ENCODE measurements around the gene SLC36A2.
"Not testable (repeated sequence)": the region's sequence is repeated elsewhere in the genome, so short reads cannot be mapped to it uniquely, and the experiment has no call there.

SLC36A2 gene

GRCh38 chr5:151312756-151313324 is 34.5 kb downstream of the SLC36A2 start:
- no peaks in the 10 kb centered on the region for H3K4me1 ChIP-seq
- no peak for DNase-seq
- no peaks in the 10 kb centered on the region; the same call in 1 of the 2 replicates for H3K9me3 ChIP-seq
- no peaks in the 10 kb centered on the region for H3K36me3 ChIP-seq
- no peaks in the 10 kb centered on the region for H3K27me3 ChIP-seq
- no peak overlapping the region for H3K4me3 ChIP-seq (ENCODE audit: low read depth, low read length)
- TF ChIP-seq CTCF (IDR thresholded peaks at IDR 0.05; ENCODE audit: low read depth, low read length): no peak

GRCh38 chr5:151310932-151311331 is 36.4 kb downstream of the SLC36A2 start:
- DNase-seq: no peak
- H3K27me3 ChIP-seq: 0 out of 2 replicates have a peak, but pooled peaks cover 6% of the 10 kb centered on the region
- H3K9me3 ChIP-seq: no peaks in the 10 kb centered on the region; the same call in 1 of the 2 replicates
- no peak overlapping the region for H3K4me3 ChIP-seq (ENCODE audit: low read depth, low read length)
- H3K4me1 ChIP-seq: no peaks in the 10 kb centered on the region
- no peak for TF ChIP-seq CTCF (IDR thresholded peaks at IDR 0.05; ENCODE audit: low read depth, low read length)
- no peaks in the 10 kb centered on the region for H3K36me3 ChIP-seq

DNA sequence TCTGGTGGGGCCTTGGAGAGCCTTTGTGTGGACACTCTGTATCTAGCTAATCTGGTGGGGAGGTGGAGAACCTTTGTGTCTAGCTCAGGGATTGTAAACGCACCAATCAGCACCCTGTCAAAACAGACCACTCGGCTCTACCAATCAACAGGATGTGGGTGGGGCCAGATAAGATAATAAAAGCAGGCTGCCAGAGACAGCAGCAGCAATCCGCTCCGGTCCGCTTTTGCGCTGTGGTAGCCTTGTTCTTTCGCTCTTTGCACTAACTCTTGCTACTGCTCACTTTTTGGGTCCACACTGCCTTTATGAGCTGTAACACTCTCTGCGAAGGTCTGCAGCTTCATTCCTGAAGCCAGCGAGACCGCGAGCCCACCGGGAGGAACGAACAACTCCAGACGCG is 37.5 kb downstream of the SLC36A2 start:
- not testable (repeated sequence) for H3K36me3 ChIP-seq; H3K4me1 ChIP-seq; H3K9me3 ChIP-seq; H3K4me3 ChIP-seq (ENCODE audit: low read depth, low read length); DNase-seq; H3K27me3 ChIP-seq

- not testable (repeated sequence) for H3K4me1 ChIP-seq; DNase-seq; H3K4me3 ChIP-seq (ENCODE audit: low read depth, low read length); H3K9me3 ChIP-seq; H3K36me3 ChIP-seq; H3K27me3 ChIP-seq
Observed at GRCh38 chr5:151309266-151309665, 38.1 kb downstream of the SLC36A2 start.

GRCh38 chr5:151303666-151304065 is 43.7 kb downstream of the SLC36A2 start, which contains the start of gene SLC36A3:
SLC36A3 (minus strand) TSS chr5:151303766; CDS start chr5:151303354, 412 bp downstream.
- Histone ChIP-seq H3K9me3 (no peaks in the 10 kb centered on the region), H3K4me3 (ENCODE audit: low read depth, low read length) (no peak within 1 kb of the TSS), H3K27me3 (0 out of 2 replicates have a peak, but pooled peaks cover 6% of the 10 kb centered on the region), H3K4me1 (no peaks in the 10 kb centered on the region), H3K36me3 (no peaks in the 10 kb centered on the region)
- DNase-seq: no peak
- no peak for TF ChIP-seq CTCF (IDR thresholded peaks at IDR 0.05; ENCODE audit: low read depth, low read length)

DNA sequence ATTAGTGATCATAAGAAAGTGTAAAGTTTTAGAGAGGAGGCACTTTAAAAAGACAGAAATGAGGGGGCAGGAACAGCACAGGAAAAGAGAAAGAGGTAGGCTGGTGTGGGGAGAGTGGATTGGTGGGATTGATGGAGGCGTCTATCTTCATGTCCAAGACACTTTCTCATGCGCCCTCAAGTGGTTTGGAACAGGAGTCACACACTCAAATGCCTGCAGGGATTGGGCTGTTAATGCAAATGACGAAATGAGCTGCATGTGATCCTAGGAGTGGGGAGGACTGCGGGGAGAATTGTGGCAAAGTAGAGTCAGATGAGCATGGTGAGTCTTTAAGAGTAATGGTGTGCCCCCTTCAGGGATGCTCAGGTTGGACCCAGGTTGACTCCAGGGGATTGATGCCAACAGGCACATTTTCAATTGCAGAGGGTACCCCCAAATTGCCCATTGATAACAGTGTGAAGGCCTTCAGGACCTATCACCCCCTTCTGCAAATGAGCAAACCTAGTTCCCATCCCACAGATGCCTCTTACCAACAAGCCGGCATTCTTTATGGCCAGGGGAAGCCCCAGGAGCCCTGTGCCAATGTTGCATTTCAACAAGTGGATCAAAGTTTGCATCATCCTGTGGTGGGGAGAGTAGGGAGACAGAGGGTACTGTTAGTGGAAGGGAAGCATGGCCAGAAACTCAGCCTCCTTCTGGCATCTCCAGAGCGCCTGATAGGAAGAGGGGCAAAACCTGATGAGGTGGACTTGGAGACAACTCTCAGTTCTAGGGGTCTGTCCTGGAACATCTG is 49.1 kb downstream of the SLC36A2 start:
- H3K36me3 ChIP-seq: no peaks in the 10 kb centered on the region
- no peaks in the 10 kb centered on the region for H3K9me3 ChIP-seq
- no peak overlapping the region for H3K4me3 ChIP-seq (ENCODE audit: low read depth, low read length)
- TF ChIP-seq CTCF (IDR thresholded peaks at IDR 0.05; ENCODE audit: low read depth, low read length): peak; percentile 53
- no peaks in the 10 kb centered on the region for H3K27me3 ChIP-seq
- no peak for DNase-seq
- no peaks in the 10 kb centered on the region for H3K4me1 ChIP-seq

DNA sequence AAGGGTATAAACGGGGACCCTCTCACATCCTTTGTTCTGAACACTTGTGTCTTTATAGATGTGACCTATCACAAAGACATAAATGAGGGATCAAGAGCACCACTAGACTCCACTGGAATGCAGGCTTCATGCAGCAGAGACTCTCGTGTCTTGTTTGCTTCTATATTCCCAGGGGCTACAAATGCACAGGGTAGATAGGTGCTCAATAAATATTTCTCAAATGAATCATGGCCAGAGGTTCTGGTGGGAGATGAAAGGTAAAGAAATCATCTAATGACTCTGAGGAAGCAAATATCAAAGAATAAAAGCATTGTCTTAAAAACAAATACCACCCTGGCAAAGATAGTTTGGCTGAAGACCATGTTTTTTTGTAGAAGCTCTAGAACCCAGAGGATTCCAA is 50.4 kb downstream of the SLC36A2 start:
- H3K36me3 ChIP-seq: no peaks in the 10 kb centered on the region
- H3K4me3 ChIP-seq (ENCODE audit: low read depth, low read length): no peak overlapping the region
- no peaks in the 10 kb centered on the region for H3K9me3 ChIP-seq
- H3K27me3 ChIP-seq: no peaks in the 10 kb centered on the region
- H3K4me1 ChIP-seq: no peaks in the 10 kb centered on the region
- no peak for DNase-seq
- TF ChIP-seq CTCF (IDR thresholded peaks at IDR 0.05; ENCODE audit: low read depth, low read length): no peak

All from BE2C (cell line).